SW 1271 (cell line): ENCODE data around the gene ARPC4.

Source experiments
- DNase-seq, 2 experiments: peaks; one replicate each; lab custom pipeline; 2025; lab: John Stamatoyannopoulos, UW

Gene ARPC4

GRCh38 chr3:9792405-9793160 is at the start of gene ARPC4, which contains the start of gene TADA3:
Gene ARPC4, plus strand, starts transcription at chr3:9793082. Its CDS starts 40 bp downstream, at chr3:9793122.
Gene TADA3, minus strand, starts transcription at chr3:9792473. Its CDS starts 1,007 bp downstream, at chr3:9791466.
- peak; percentile 93 to 99 for DNase-seq

- no peak for DNase-seq
Observed at GRCh38 chr3:9743548-9743947, 49.3 kb upstream of the ARPC4 start.

- DNase-seq: no peak
Observed at GRCh38 chr3:9744162-9744561, 48.7 kb upstream of the ARPC4 start.

GRCh38 chr3:9745521-9745920 is 47.4 kb upstream of the ARPC4 start:
- DNase-seq: no peak

GRCh38 chr3:9746330-9746729 is 46.6 kb upstream of the ARPC4 start:
- DNase-seq: no peak

DNA sequence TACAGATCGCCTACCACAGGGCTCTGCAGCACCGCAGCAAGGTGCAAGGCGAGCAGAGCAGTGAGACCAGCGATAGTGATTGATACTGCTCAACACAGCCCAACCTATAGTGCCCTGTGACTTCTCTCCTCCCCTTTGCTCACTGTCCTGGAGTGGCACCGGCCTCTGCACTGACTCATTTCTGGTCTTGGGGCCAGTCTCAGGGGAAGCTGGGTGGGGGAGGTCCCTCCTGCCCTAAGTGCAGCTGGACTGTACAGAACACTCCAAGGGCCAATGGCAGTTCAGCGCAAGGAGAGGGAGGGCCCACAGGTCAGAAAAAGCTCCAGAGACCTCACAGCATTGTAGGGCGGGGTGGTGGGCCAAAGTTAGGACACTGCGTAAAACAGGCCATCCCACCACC is 45.6 kb upstream of the ARPC4 start:
- no peak for DNase-seq

DNA sequence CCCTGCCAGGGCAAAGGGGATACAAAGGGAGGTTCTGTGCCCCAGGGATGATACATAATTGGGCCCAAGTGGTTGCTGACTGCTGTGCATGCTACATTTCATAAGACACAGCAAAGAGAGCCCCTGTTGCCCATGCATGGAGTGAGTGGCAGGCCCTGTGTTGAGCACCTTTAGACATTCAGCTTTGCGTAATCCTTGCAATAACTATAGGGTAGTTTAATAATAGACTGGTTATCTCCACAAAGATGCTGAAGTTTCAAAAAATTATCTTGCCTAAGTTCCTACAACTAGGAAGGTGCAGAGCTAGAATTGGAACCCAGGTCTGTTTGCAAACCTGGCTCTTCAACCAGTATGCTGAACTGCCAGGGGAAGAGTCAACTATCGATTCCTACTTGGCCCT is 44.9 kb upstream of the ARPC4 start:
- DNase-seq: no peak

DNA sequence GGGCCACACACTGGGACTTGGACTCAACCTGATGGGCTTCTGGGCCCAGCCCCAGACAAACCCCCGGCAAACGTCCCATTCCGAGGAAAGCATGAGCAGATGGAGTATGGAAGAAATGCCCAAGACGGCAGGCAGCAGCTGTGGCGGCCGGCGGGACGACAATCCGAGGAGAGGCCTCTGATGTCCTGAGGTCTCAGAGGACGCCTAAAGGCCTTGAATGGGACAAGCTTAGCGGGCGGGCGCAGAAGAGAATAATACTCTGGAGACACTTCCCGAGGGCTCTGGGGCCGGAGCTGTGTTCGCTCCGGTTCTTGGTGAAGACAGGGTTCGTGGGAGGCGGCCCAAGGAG is 43.6 kb upstream of the ARPC4 start:
- DNase-seq: peak in 1 of 2 experiments; percentile 74

DNA sequence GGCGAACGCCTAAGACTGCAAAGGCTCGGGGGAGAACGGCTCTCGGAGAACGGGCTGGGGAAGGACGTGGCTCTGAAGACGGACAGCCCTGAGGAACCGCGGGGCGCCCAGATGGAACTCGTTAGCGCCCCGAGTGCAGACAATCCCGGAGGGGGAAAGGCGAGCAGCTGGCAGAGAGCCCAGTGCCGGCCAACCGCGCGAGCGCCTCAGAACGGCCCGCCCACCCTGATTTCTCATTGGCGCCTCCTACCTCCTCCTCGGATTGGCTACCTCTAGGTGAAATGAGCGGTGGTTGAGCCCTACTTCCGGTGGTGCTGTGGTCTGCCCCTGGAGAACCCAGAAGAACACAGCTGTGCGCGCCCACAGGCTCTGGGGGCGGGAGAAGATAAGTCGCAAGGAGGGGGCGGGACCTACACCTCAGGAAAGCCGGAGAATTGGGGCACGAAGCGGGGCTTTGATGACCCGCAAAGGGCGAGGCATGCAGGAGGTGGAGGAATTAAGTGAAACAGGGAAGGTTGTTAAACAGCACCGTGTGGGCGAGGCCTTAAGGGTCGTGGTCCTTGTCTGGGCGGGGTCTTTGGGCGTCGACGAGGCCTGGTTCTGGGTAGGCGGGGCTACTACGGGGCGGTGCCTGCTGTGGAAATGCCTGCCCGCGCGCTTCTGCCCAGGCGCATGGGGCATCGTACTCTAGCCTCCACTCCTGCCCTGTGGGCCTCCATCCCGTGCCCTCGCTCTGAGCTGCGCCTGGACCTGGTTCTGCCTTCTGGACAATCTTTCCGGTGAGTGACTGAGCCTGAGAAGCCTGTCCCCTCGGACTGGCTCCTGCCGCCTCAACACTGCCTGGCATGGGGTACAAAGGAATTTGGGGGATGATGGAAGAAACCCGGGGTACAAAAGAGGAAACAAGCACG is 43.0 kb upstream of the ARPC4 start, which contains the start of gene OGG1:
TSS of gene OGG1 (plus strand) at position 308 of the 911 bp plus-strand sequence. CDS start at position 643, 335 bp downstream.
- peak; percentile 99 to 100 for DNase-seq

- peak in 1 of 2 experiments; percentile 24 for DNase-seq
Observed at GRCh38 chr3:9750556-9751411, 42.1 kb upstream of the ARPC4 start.

DNA sequence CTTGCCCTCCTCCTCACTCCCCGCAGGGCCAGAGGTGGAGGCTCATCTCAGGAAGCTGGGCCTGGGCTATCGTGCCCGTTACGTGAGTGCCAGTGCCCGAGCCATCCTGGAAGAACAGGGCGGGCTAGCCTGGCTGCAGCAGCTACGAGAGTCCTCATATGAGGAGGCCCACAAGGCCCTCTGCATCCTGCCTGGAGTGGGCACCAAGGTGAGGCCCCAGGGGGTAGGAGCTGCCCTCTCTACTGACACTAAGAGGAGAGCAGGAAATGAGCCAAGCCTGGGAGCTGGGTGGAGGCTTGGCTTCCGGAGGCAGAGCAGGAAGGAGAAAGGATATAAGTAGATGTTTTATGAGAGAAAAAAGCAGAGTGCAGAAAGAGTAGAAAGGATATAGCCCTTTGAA is 38.2 kb upstream of the ARPC4 start:
- DNase-seq: peak in 1 of 2 experiments; percentile 43

DNA sequence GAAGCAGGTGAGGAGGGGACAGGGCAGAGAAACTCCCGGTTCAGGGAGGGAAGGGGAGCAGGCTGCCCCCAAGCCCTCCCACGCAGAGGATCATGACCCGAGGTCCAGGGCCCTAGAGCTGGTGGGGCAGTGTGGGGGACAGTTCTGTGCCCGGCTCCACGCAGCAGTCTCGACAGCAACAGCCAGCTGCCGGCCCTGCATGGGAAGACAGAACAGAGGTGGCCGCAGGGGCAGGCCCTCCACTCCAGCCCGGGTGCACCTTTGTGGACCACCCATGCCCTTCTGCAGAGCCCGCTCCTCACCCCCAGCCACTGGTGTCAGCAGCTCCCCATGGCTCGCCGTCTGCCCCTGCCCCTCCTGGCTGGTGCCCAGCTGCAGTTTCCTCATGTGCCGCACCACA is 35.5 kb upstream of the ARPC4 start:
- DNase-seq: no peak

- no peak for DNase-seq
Observed at GRCh38 chr3:9760779-9761505, 31.9 kb upstream of the ARPC4 start.

GRCh38 chr3:9761919-9762318 is 31.0 kb upstream of the ARPC4 start:
- no peak for DNase-seq

GRCh38 chr3:9762871-9763270 is 30.0 kb upstream of the ARPC4 start:
- DNase-seq: no peak

DNA sequence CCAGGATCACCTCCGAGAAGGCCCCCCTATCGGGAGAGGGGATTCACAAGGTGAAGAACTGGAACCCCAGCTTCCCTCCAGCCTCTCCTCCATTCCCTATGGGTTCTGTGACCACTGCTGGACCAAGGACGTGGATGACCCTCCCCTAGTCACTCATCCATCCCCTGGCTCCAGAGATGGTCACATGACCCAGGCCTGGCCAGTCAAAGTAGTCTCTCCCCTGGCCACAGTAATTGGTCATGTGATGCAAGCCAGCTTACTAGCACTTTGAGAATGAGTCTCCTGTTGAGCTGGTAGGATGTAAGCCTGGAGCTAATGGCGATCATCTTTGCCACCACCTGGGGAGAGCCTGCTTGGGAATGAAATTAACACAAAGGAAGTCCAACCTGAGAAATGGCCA is 27.0 kb upstream of the ARPC4 start:
- no peak for DNase-seq

DNA sequence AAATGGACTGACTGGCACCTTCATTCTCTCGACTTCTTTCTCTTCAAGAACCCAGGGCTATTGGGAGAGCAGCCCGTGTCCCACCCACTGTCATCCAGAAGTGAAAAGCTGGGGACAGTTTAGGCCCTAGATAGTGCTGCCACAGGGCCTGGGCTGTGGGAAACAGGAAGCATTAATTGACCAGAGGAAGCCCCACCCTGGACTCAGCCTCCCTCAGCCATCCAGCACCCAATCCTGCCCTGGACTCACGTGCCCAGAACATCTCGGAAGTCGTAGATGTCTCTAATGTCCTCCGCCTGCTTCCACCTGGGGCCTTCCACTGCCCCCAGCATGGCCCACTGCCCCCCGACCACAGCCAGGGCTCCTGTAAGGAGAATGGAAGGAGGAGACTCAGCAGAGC is 25.5 kb upstream of the ARPC4 start:
- DNase-seq: no peak

GRCh38 chr3:9768141-9768775 is 24.6 kb upstream of the ARPC4 start:
- no peak for DNase-seq

DNA sequence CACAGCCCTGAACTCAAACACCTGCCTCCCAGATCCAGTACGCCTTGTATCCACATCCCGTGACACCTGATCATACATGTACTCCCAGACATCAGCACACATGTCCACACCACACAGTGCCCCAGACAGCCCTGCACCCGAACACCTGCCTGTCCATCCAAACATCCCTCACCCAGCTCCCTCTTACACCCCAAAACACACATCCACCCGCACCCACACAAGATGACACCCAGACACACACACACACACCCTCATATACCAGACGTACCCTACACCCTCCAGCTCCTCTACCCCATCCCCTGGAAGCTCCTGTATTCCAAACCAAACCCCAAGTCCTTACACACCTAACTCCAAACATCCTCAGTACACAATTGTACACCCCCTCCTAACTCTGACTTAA is 23.9 kb upstream of the ARPC4 start:
- no peak for DNase-seq

GRCh38 chr3:9769426-9770275 is 23.2 kb upstream of the ARPC4 start, which contains the start of gene CAMK1:
Gene CAMK1, minus strand, starts transcription at chr3:9769947. Its CDS starts 2,198 bp downstream, at chr3:9767749.
- DNase-seq: no peak
